Skeletal muscle cell (primary cell): ENCODE results near the gene FASTKD2.

Experiments
- DNase-seq: peaks from one replicate; pipeline ENCODE4 v3.0.0-alpha.2; 2010; ENCODE audit warnings: low read depth
- H3K4me3 ChIP-seq: 2 replicates; pipeline ENCODE4 v1.5.1; 2011; ENCODE audit warnings: low read depth, mild to moderate bottlenecking, control low read depth, low read length, moderate library complexity

FASTKD2 gene

GRCh38 chr2:206831442-206831995 is 66.1 kb downstream of the FASTKD2 start:
- DNase-seq: no peak
- no peak overlapping the region for H3K4me3 ChIP-seq

DNA sequence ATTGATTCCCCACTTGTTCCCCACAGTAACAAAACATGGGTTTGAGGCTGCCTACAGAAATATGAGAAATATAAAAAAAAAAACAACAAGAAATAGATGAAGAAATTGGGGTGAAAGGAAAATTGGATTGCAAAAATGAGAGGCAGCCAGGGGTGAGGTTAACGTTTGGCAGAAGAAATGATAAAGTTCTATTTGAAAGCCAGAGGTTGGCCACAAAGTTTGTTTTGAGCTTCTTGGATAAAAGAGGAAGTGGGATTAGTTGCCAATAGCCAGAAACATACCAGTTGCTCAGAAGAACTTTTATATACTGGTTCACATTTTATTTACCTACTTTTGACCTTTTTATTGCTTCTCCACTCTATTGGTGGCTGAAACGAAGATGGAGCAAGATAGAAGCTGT is 67.5 kb downstream of the FASTKD2 start:
- H3K4me3 ChIP-seq: no peak overlapping the region

GRCh38 chr2:206833291-206833690 is 67.9 kb downstream of the FASTKD2 start:
- DNase-seq: no peak
- no peak overlapping the region for H3K4me3 ChIP-seq

More for the DNA sequence above, 67.5 kb downstream of the FASTKD2 start:
- DNase-seq: no peak

DNA sequence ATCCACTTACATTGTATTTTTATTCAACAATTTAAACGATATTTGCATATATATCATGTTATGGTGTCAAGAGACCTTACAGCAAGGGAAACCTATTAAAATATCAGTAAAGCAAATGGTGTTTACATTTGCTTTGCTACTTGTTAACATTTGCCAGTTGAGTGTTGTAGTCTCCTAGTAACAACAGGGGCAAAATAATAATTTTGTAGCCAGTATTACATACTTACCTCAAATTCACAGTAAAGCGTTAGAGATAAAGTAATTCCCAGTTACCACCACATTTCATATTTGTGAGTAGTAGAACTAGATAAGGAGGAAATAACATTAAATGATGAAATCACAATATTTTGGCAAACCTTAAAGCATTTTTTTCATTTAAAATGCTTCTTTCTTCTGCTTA is 71.3 kb downstream of the FASTKD2 start:
- no peak for DNase-seq
- H3K4me3 ChIP-seq: no peak overlapping the region

GRCh38 chr2:206837775-206838174 is 72.4 kb downstream of the FASTKD2 start:
- H3K4me3 ChIP-seq: no peak overlapping the region
- DNase-seq: no peak

DNA sequence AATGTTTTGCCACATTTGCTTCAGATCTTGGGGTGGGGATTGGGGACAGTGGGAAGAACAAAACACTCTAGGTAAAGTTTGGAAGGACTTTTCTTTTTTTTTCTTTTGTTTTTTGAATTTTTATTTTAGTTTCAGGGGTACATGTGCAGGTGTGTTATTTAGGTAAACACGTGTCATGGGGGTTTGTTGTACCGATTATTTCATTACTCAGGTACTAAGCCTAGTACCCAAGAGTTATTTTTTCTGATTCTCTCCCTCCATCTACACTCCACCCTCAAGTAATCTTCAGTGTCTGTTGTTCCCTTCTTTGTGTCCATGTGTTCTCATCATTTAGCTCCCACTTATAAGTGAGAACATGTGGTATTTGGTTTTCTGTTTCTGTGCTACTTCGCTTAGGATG is 73.3 kb downstream of the FASTKD2 start:
- H3K4me3 ChIP-seq: no peak overlapping the region
- DNase-seq: no peak

DNA sequence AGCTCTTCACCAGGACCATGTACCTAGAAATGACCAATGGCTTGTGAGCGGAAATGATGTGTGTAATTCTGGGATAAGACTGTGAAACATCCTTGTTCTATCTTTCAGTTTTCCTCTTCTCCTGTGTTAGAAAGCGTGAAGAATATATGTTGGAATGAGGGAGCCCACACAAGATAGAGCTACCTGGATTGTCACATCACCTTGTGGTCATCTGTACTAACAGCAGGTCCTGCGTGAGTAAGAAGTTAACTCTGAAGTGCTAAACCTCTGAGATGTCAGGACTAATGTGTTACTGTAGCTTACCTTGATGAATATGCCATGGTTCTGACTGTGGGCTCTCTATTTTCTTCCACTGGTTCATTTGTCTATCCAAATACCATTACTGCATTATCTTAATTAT is 75.6 kb downstream of the FASTKD2 start:
- H3K4me3 ChIP-seq: no peak overlapping the region
- no peak for DNase-seq
